ENCODE results near the gene ATRNL1.

ATRNL1 gene

GRCh38 chr10:115957012-115957399 lies 863.8 kb downstream of the ATRNL1 start:
- 100% methylated on average over 1 to 2 of the region's 2 CpGs for WGBS, 2 experiments (ENCODE audit: insufficient coverage in 2 of 2)
- no peaks in the 10 kb centered on the region for H3K36me3 ChIP-seq (ENCODE audit: control insufficient read depth, insufficient read depth, low read length)
- H3K4me3 ChIP-seq (ENCODE audit: extremely low read depth, insufficient read depth, low read length, poor library complexity, severe bottlenecking): no peak overlapping the region
- H3K9me3 ChIP-seq (ENCODE audit: control insufficient read depth, low read length): no peaks in the 10 kb centered on the region
- peaks cover 5% of the 10 kb centered on the region for H3K4me1 ChIP-seq (ENCODE audit: control insufficient read depth, insufficient read depth, low read length, poor library complexity, severe bottlenecking)
- no peak overlapping the region for H3K27ac ChIP-seq (ENCODE audit: low read depth, low read length, severe bottlenecking)

DNA sequence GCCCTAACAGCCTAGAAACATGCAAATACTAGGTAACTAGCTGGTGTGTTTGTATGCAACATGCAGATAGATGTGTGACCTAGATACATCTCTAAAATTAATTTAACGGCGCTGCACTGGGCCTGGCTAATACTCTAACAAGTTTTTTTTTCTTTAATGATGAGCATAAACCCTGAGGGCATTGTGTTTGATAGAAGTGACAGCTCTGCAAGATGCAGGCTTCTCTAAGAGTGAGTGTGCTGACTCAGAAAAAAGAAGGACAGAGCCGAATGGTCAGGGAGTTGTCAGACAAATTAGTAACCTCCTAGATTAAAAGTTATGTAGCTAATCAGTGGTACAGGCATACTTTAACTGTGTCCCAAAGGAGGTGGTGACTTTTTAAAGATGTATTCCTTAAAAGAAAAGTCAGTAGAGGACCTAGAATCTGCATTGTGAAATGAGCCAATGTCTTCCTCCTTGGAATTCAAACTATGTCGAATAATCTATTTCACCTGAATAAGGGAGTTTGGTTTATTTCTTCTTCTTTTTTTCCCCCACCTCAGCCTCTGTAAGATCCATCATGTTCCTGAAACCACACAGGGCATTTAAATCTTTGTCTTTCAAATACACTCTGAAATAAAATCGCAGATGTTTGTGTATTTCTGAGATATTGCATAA lies 864.7 kb downstream of the ATRNL1 start:
- Histone ChIP-seq H3K36me3 (ENCODE audit: control insufficient read depth, insufficient read depth, low read length) (no peaks in the 10 kb centered on the region), H3K4me3 (ENCODE audit: extremely low read depth, insufficient read depth, low read length, poor library complexity, severe bottlenecking) (no peak overlapping the region), H3K27ac (ENCODE audit: low read depth, low read length, severe bottlenecking) (no peak overlapping the region), H3K9me3 (ENCODE audit: control insufficient read depth, low read length) (no peaks in the 10 kb centered on the region), H3K4me1 (ENCODE audit: control insufficient read depth, insufficient read depth, low read length, poor library complexity, severe bottlenecking) (peaks cover 5% of the 10 kb centered on the region)
- WGBS, 2 experiments (ENCODE audit: insufficient coverage in 2 of 2): 80 to 100% methylated on average over 1 to 3 of the region's 5 CpGs

- Histone ChIP-seq H3K9me3 (ENCODE audit: control insufficient read depth, low read length) (no peaks in the 10 kb centered on the region), H3K27ac (ENCODE audit: low read depth, low read length, severe bottlenecking) (no peak overlapping the region), H3K4me1 (ENCODE audit: control insufficient read depth, insufficient read depth, low read length, poor library complexity, severe bottlenecking) (no peaks in the 10 kb centered on the region), H3K36me3 (ENCODE audit: control insufficient read depth, insufficient read depth, low read length) (no peaks in the 10 kb centered on the region), H3K4me3 (ENCODE audit: extremely low read depth, insufficient read depth, low read length, poor library complexity, severe bottlenecking) (no peak overlapping the region)
- 51 to 52% methylated on average over 3 to 5 of the region's 6 CpGs for WGBS, 2 experiments (ENCODE audit: insufficient coverage in 2 of 2)
Observed at GRCh38 chr10:115963848-115964247, 870.7 kb downstream of the ATRNL1 start.

DNA sequence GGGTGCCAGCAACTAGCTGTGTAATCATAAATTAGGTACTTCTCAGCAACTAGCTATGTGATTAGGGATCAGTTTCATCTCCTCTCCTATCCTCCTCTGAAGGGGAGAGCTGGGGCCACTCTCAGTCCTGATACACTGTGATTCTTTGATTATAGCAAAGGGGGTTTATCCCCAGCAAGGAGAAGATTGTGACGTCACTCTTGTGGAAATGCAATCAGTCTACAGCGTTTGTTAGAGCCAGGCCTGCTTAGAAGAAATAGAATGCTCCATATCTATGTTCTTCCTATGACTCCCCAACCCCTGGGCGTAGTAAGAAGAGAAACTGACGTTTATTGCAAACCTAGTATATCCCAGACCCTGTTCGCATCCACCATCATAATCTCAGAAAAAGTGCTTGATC lies 871.7 kb downstream of the ATRNL1 start:
- no peaks in the 10 kb centered on the region for H3K36me3 ChIP-seq (ENCODE audit: control insufficient read depth, insufficient read depth, low read length)
- 84 to 100% methylated on average over 4 to 5 of the region's 5 CpGs for WGBS, 2 experiments (ENCODE audit: insufficient coverage in 2 of 2)
- no peaks in the 10 kb centered on the region for H3K9me3 ChIP-seq (ENCODE audit: control insufficient read depth, low read length)

GRCh38 chr10:115965376-115965775 lies 872.2 kb downstream of the ATRNL1 start:
- no peak overlapping the region for H3K27ac ChIP-seq (ENCODE audit: low read depth, low read length, severe bottlenecking)
- no peak overlapping the region for H3K4me3 ChIP-seq (ENCODE audit: extremely low read depth, insufficient read depth, low read length, poor library complexity, severe bottlenecking)
- H3K9me3 ChIP-seq (ENCODE audit: control insufficient read depth, low read length): no peaks in the 10 kb centered on the region
- 93 to 94% methylated on average over 6 of the region's 7 CpGs for WGBS, 2 experiments (ENCODE audit: insufficient coverage in 2 of 2)
- H3K4me1 ChIP-seq (ENCODE audit: control insufficient read depth, insufficient read depth, low read length, poor library complexity, severe bottlenecking): no peaks in the 10 kb centered on the region
- H3K36me3 ChIP-seq (ENCODE audit: control insufficient read depth, insufficient read depth, low read length): no peaks in the 10 kb centered on the region

More for the DNA sequence above, 871.7 kb downstream of the ATRNL1 start:
- Histone ChIP-seq H3K4me3 (ENCODE audit: extremely low read depth, insufficient read depth, low read length, poor library complexity, severe bottlenecking) (no peak overlapping the region), H3K4me1 (ENCODE audit: control insufficient read depth, insufficient read depth, low read length, poor library complexity, severe bottlenecking) (no peaks in the 10 kb centered on the region), H3K27ac (ENCODE audit: low read depth, low read length, severe bottlenecking) (no peak overlapping the region)

DNA sequence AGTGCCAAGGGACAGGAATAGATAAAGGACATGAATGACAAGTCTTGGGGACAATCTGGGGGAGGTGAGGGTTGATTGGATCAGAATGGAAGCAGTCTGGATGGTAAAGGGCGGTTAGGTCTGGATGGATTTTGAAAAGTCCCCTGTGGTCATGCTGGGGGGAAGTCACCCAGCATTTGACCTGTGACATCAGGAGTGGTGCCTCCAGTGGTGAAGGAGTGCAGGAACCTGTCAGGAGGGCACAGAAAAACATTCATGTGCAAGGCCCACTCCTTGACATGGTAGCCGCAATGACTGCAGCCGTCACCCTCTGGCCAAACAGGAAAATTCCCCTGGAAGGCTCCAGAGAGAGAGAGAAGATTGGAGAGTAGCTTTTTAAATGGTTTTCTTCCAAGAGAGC lies 875.1 kb downstream of the ATRNL1 start:
- no peaks in the 10 kb centered on the region for H3K4me1 ChIP-seq (ENCODE audit: control insufficient read depth, insufficient read depth, low read length, poor library complexity, severe bottlenecking)
- no peak overlapping the region for H3K4me3 ChIP-seq (ENCODE audit: extremely low read depth, insufficient read depth, low read length, poor library complexity, severe bottlenecking)
- H3K36me3 ChIP-seq (ENCODE audit: control insufficient read depth, insufficient read depth, low read length): no peaks in the 10 kb centered on the region
- H3K27ac ChIP-seq (ENCODE audit: low read depth, low read length, severe bottlenecking): no peak overlapping the region
- WGBS, 2 experiments (ENCODE audit: insufficient coverage in 2 of 2): 92 to 95% methylated on average over 2 to 3 of the region's 3 CpGs
- H3K9me3 ChIP-seq (ENCODE audit: control insufficient read depth, low read length): no peaks in the 10 kb centered on the region

DNA sequence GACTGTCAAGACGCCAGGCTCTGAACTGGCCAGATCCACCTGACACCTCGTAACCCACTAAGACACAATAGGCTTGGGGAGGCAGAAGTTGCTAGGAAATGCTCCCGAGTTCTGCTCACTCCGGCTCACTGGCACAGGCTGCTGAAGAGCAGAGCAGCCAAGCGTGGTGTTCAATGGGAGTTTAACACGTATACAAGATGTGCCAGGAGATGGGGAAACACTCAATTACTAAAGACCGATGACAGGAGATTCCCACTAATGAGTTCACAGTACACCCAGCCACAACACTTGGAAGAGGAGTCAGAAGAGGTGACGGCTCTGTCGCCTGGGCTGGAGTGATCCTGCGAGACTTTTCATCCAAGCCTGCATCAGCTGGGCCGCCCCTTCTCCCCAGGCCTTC lies 876.4 kb downstream of the ATRNL1 start:
- no peaks in the 10 kb centered on the region for H3K4me1 ChIP-seq (ENCODE audit: control insufficient read depth, insufficient read depth, low read length, poor library complexity, severe bottlenecking)
- no peaks in the 10 kb centered on the region for H3K36me3 ChIP-seq (ENCODE audit: control insufficient read depth, insufficient read depth, low read length)
- H3K4me3 ChIP-seq (ENCODE audit: extremely low read depth, insufficient read depth, low read length, poor library complexity, severe bottlenecking): no peak overlapping the region
- H3K27ac ChIP-seq (ENCODE audit: low read depth, low read length, severe bottlenecking): no peak overlapping the region
- no peaks in the 10 kb centered on the region for H3K9me3 ChIP-seq (ENCODE audit: control insufficient read depth, low read length)
- WGBS, 2 experiments (ENCODE audit: insufficient coverage in 2 of 2): 89 to 91% methylated on average over 7 to 10 of the region's 11 CpGs

GRCh38 chr10:115971921-115972320 lies 878.8 kb downstream of the ATRNL1 start:
- Histone ChIP-seq H3K4me3 (ENCODE audit: extremely low read depth, insufficient read depth, low read length, poor library complexity, severe bottlenecking) (no peak overlapping the region), H3K27ac (ENCODE audit: low read depth, low read length, severe bottlenecking) (no peak overlapping the region), H3K36me3 (ENCODE audit: control insufficient read depth, insufficient read depth, low read length) (no peaks in the 10 kb centered on the region), H3K4me1 (ENCODE audit: control insufficient read depth, insufficient read depth, low read length, poor library complexity, severe bottlenecking) (no peaks in the 10 kb centered on the region), H3K9me3 (ENCODE audit: control insufficient read depth, low read length) (no peaks in the 10 kb centered on the region)
- WGBS, 2 experiments (ENCODE audit: insufficient coverage in 2 of 2): 92 to 96% methylated on average over 6 of the region's 6 CpGs

GRCh38 chr10:115972426-115972825 lies 879.3 kb downstream of the ATRNL1 start:
- 79 to 94% methylated on average over 7 to 11 of the region's 11 CpGs for WGBS, 2 experiments (ENCODE audit: insufficient coverage in 2 of 2)
- Histone ChIP-seq H3K9me3 (ENCODE audit: control insufficient read depth, low read length) (no peaks in the 10 kb centered on the region), H3K36me3 (ENCODE audit: control insufficient read depth, insufficient read depth, low read length) (no peaks in the 10 kb centered on the region), H3K4me1 (ENCODE audit: control insufficient read depth, insufficient read depth, low read length, poor library complexity, severe bottlenecking) (no peaks in the 10 kb centered on the region), H3K4me3 (ENCODE audit: extremely low read depth, insufficient read depth, low read length, poor library complexity, severe bottlenecking) (no peak overlapping the region), H3K27ac (ENCODE audit: low read depth, low read length, severe bottlenecking) (no peak overlapping the region)

- Histone ChIP-seq H3K36me3 (ENCODE audit: control insufficient read depth, insufficient read depth, low read length) (no peaks in the 10 kb centered on the region), H3K4me3 (ENCODE audit: extremely low read depth, insufficient read depth, low read length, poor library complexity, severe bottlenecking) (no peak overlapping the region), H3K9me3 (ENCODE audit: control insufficient read depth, low read length) (no peaks in the 10 kb centered on the region), H3K4me1 (ENCODE audit: control insufficient read depth, insufficient read depth, low read length, poor library complexity, severe bottlenecking) (no peaks in the 10 kb centered on the region), H3K27ac (ENCODE audit: low read depth, low read length, severe bottlenecking) (no peak overlapping the region)
- WGBS, 2 experiments (ENCODE audit: insufficient coverage in 2 of 2): 84 to 92% methylated on average over 4 of the region's 4 CpGs
Observed at GRCh38 chr10:115974351-115974750, 881.2 kb downstream of the ATRNL1 start.

- Histone ChIP-seq H3K27ac (ENCODE audit: low read depth, low read length, severe bottlenecking) (no peak overlapping the region), H3K4me3 (ENCODE audit: extremely low read depth, insufficient read depth, low read length, poor library complexity, severe bottlenecking) (no peak overlapping the region), H3K4me1 (ENCODE audit: control insufficient read depth, insufficient read depth, low read length, poor library complexity, severe bottlenecking) (no peaks in the 10 kb centered on the region), H3K9me3 (ENCODE audit: control insufficient read depth, low read length) (no peaks in the 10 kb centered on the region), H3K36me3 (ENCODE audit: control insufficient read depth, insufficient read depth, low read length) (no peaks in the 10 kb centered on the region)
- WGBS, 2 experiments (ENCODE audit: insufficient coverage in 2 of 2): 79 to 92% methylated on average over 4 to 5 of the region's 9 CpGs
Observed at GRCh38 chr10:115974816-115975430, 881.8 kb downstream of the ATRNL1 start.

Measured in mesodermal cell (in vitro differentiated cells).